Upper lobe of left lung (tissue), 4 donors: ENCODE data around the gene CLN6.

ENCODE experiments used
- CTCF ChIP-seq, 6 experiments: fragments of 450-650 bp in 4 of 6; fragments of 200-600 bp in 2 of 6; sonication (generic) in 2 of 6; IDR thresholded peaks; one replicate each; pipeline ENCODE4 v1.5.1; 2016 to 2019; ENCODE audit warnings: antibody characterized with exemption in 6 of 6
- POLR2A ChIP-seq, 4 donors: fragments of 450-650 bp; IDR thresholded peaks; one replicate each; pipeline ENCODE4 v1.5.1; 2016 to 2017; ENCODE audit warnings: antibody characterized with exemption in 4 of 4, mild to moderate bottlenecking in 2 of 4
- POLR2AphosphoS5 ChIP-seq, 2 donors: sonication (generic); formaldehyde crosslinking; IDR thresholded peaks; one replicate each; pipeline ENCODE4 v1.5.1; 2017; ENCODE audit warnings: antibody characterized with exemption in 2 of 2

GRCh38 chr15:68224108-68224507 lies 5.4 kb downstream of the CLN6 start:
- TF ChIP-seq POLR2AphosphoS5 (IDR thresholded peaks at IDR 0.05): no peak
- TF ChIP-seq CTCF (IDR thresholded peaks at IDR 0.05): no peak
- no peak for TF ChIP-seq POLR2A (IDR thresholded peaks at IDR 0.05)
